H1 (cell line): ENCODE results near the gene BTF3L4. TPM values are rescaled to one million over a fixed set of nuclear protein-coding genes. Genes with fewer than 3 reads are reported as not detected.

ENCODE experiments used
- CTCF ChIA-PET: fragments of 300-600 bp; sonication (Branson Sonifier 250); formaldehyde crosslinking; loops from one replicate; lab custom pipeline; 2021; ENCODE audit not compliant: partially characterized antibody; lab: Charles Lee
- POLR2A ChIA-PET: fragments of 300-600 bp; sonication (Branson Sonifier 250); formaldehyde crosslinking; loops from one replicate; lab custom pipeline; 2021; ENCODE audit warnings: inconsistent platforms; ENCODE audit not compliant: partially characterized antibody; lab: Charles Lee
- DNase-seq, 2 experiments: peaks; one replicate each; pipeline versions ENCODE4 v3.0.0 to v3.0.0-alpha.2; 2010 to 2022; ENCODE audit warnings: low spot score in 2 of 2, low read depth in 1 of 2, mixed read lengths in 1 of 2
- FAIRE-seq: peaks from 2 replicates; lab custom pipeline; 2011; peaks lifted over from hg19 to GRCh38; lab: Jason Lieb, UNC
- H2AFZ ChIP-seq: 2 replicates; pipeline ENCODE4 v1.8.1; 2012; ENCODE audit warnings: low read length, inconsistent platforms
- H2AK5ac ChIP-seq: 2 replicates; pipeline ENCODE4 v1.6.1; 2013; ENCODE audit warnings: low read depth, low read length
- H2BK120ac ChIP-seq: replicated peaks from 2 replicates; pipeline ENCODE3; 2013; ENCODE audit warnings: low read depth, low read length, inconsistent platforms
- H2BK12ac ChIP-seq: 2 replicates; pipeline ENCODE4 v1.6.1; 2013; ENCODE audit warnings: low read depth, low read length
- H2BK15ac ChIP-seq: 2 replicates; pipeline ENCODE4 v1.6.1; 2013; ENCODE audit warnings: low read length
- H2BK20ac ChIP-seq: 2 replicates; pipeline ENCODE4 v1.6.1; 2013; ENCODE audit warnings: low read length
- H2BK5ac ChIP-seq: 2 replicates; pipeline ENCODE4 v1.6.1; 2013; ENCODE audit warnings: low read depth, low read length
- H3K14ac ChIP-seq: 2 replicates; pipeline ENCODE4 v1.6.1; 2013; ENCODE audit warnings: inconsistent platforms; ENCODE audit not compliant: insufficient read length
- H3K18ac ChIP-seq: 2 replicates; pipeline ENCODE4 v1.6.1; 2013; ENCODE audit warnings: low read length; ENCODE audit errors: extremely low read depth
- H3K23ac ChIP-seq: 2 replicates; pipeline ENCODE4 v1.6.1; 2013; ENCODE audit warnings: inconsistent platforms; ENCODE audit not compliant: insufficient read length
- H3K23me2 ChIP-seq: 2 replicates; pipeline ENCODE4 v1.6.1; 2013; ENCODE audit warnings: low read depth, low read length
- H3K27ac ChIP-seq: 2 replicates; pipeline ENCODE4 v1.6.1; 2011; ENCODE audit warnings: low read depth, low read length, inconsistent platforms
- H3K27me3 ChIP-seq, 4 experiments: replicated peaks in 1 of 4; 1 replicate in 1 of 4; 2 replicates in 3 of 4; pipeline versions ENCODE4 v1.6.1 to v1.8.1; 2011 to 2013; ENCODE audit warnings: low read length in 3 of 4, mild to moderate bottlenecking in 3 of 4, inconsistent platforms in 2 of 4, mixed read lengths in 2 of 4, moderate library complexity in 1 of 4; ENCODE audit not compliant: control insufficient read depth in 3 of 4, insufficient read depth in 3 of 4; ENCODE audit errors: extremely low read depth in 1 of 4
- H3K36me3 ChIP-seq, 4 experiments: 2 replicates each; pipeline versions ENCODE4 v1.6.1 to v1.8.1; 2011 to 2013; ENCODE audit warnings: mild to moderate bottlenecking in 4 of 4, low read length in 3 of 4, moderate library complexity in 2 of 4, control low read depth in 1 of 4, inconsistent platforms in 1 of 4; ENCODE audit not compliant: insufficient read depth in 4 of 4, control insufficient read depth in 2 of 4
- H3K4ac ChIP-seq: replicated peaks from 2 replicates; pipeline ENCODE3; 2013; ENCODE audit warnings: low read length, low read depth, mixed read lengths, inconsistent platforms; ENCODE audit not compliant: insufficient read length
- H3K4me1 ChIP-seq, 4 experiments: replicated peaks in 1 of 4; 1 replicate in 1 of 4; 2 replicates in 3 of 4; pipeline versions ENCODE4 v1.6.1 to v1.8.1; 2011 to 2013; ENCODE audit warnings: low read length in 3 of 4, inconsistent platforms in 2 of 4, mixed read lengths in 1 of 4; ENCODE audit not compliant: insufficient read depth in 4 of 4, control insufficient read depth in 3 of 4
- H3K4me2 ChIP-seq, 2 experiments: 2 replicates each; pipeline versions ENCODE4 v1.6.1 to v1.8.1; 2011 to 2013; ENCODE audit warnings: low read depth in 2 of 2, low read length in 2 of 2, control low read depth in 1 of 2, inconsistent platforms in 1 of 2, mild to moderate bottlenecking in 1 of 2; ENCODE audit not compliant: insufficient read depth in 1 of 2
- H3K4me3 ChIP-seq, 4 experiments: fragments of 200-600, 300-600 bp in 1 of 4; sonication (generic), shearing (Covaris generic), sonication (Bioruptor Twin) in 1 of 4; 2 replicates each; pipeline versions ENCODE4 v1.5.1 to v1.8.1; 2011 to 2016; ENCODE audit warnings: low read length in 4 of 4, low read depth in 3 of 4, control low read depth in 2 of 4, inconsistent platforms in 2 of 4, mild to moderate bottlenecking in 2 of 4, mixed read lengths in 1 of 4, moderate library complexity in 1 of 4; ENCODE audit not compliant: insufficient read depth in 2 of 4; ENCODE audit errors: extremely low read depth in 1 of 4
- H3K56ac ChIP-seq: replicated peaks from 2 replicates; pipeline ENCODE3; 2013; ENCODE audit warnings: low read depth, mild to moderate bottlenecking, mixed read lengths, low read length, inconsistent platforms; ENCODE audit not compliant: insufficient read length
- H3K79me1 ChIP-seq: 2 replicates; pipeline ENCODE4 v1.6.1; 2013; ENCODE audit warnings: low read depth, low read length, control low read depth
- H3K79me2 ChIP-seq, 2 experiments: 2 replicates each; pipeline versions ENCODE4 v1.6.1 to v1.8.1; 2012 to 2013; ENCODE audit warnings: low read length in 2 of 2, mild to moderate bottlenecking in 2 of 2, inconsistent platforms in 1 of 2; ENCODE audit not compliant: insufficient read depth in 2 of 2, control insufficient read depth in 1 of 2
- H3K9ac ChIP-seq, 4 experiments: replicated peaks in 1 of 4; 1 replicate in 1 of 4; 2 replicates in 3 of 4; pipeline versions ENCODE4 v1.6.1 to v1.8.1; 2011 to 2013; ENCODE audit warnings: low read depth in 3 of 4, low read length in 3 of 4, control low read depth in 2 of 4, mild to moderate bottlenecking in 2 of 4, moderate library complexity in 2 of 4, inconsistent platforms in 1 of 4; ENCODE audit errors: extremely low read depth in 1 of 4
- H3K9me3 ChIP-seq, 2 experiments: 2 replicates each; pipeline versions ENCODE4 v1.6.1 to v1.8.1; 2012 to 2013; ENCODE audit warnings: mild to moderate bottlenecking in 2 of 2, moderate library complexity in 2 of 2, control low read depth in 1 of 2, inconsistent platforms in 1 of 2, low read depth in 1 of 2, low read length in 1 of 2, mixed read lengths in 1 of 2; ENCODE audit not compliant: insufficient read depth in 2 of 2
- H4K20me1 ChIP-seq, 2 experiments: replicated peaks in 1 of 2; 2 replicates each; pipeline versions ENCODE3 to v1.8.1; 2011 to 2013; ENCODE audit warnings: inconsistent platforms in 2 of 2, low read length in 2 of 2, mild to moderate bottlenecking in 1 of 2; ENCODE audit not compliant: insufficient read depth in 2 of 2, control insufficient read depth in 1 of 2
- H4K5ac ChIP-seq: 2 replicates; pipeline ENCODE4 v1.6.1; 2013; ENCODE audit warnings: low read length, low read depth, mixed read lengths, inconsistent platforms; ENCODE audit not compliant: insufficient read length
- H4K8ac ChIP-seq: 2 replicates; pipeline ENCODE4 v1.8.0; 2013; ENCODE audit warnings: mild to moderate bottlenecking, moderate library complexity, low read length, inconsistent platforms; ENCODE audit not compliant: insufficient read depth; ENCODE audit errors: extremely low read depth
- H4K91ac ChIP-seq: replicated peaks from 2 replicates; pipeline ENCODE3; 2013; ENCODE audit warnings: low read length, mixed read lengths, inconsistent platforms; ENCODE audit not compliant: insufficient read length
- CTCF ChIP-seq, 3 experiments: IDR thresholded peaks; 1 replicate in 2 of 3; 2 replicates in 1 of 3; pipeline versions ENCODE4 v1.5.1 to v1.6.1; 2011; ENCODE audit warnings: low read length in 3 of 3, mild to moderate bottlenecking in 3 of 3, inconsistent platforms in 2 of 3, low read depth in 1 of 3, moderate library complexity in 1 of 3; ENCODE audit not compliant: insufficient read depth in 1 of 3; ENCODE audit errors: control extremely low read depth in 1 of 3
- HDAC2 ChIP-seq, 2 experiments: fragments of 300-600 bp in 1 of 2; sonication (generic) in 1 of 2; IDR thresholded peaks; 2 replicates each; pipeline ENCODE4 v1.6.1; 2011 to 2012; ENCODE audit warnings: low read depth in 2 of 2, low read length in 2 of 2, mild to moderate bottlenecking in 2 of 2, moderate library complexity in 2 of 2, borderline replicate concordance in 1 of 2, inconsistent platforms in 1 of 2
- NRF1 ChIP-seq: IDR thresholded peaks from 2 replicates; pipeline ENCODE4 v1.6.1; 2011; ENCODE audit warnings: mild to moderate bottlenecking, low read depth, low read length, improper control_type of control experiment
- RNF2 ChIP-seq: fragments of 200-900, 300-1000 bp; sonication (generic); IDR thresholded peaks from 2 replicates; pipeline ENCODE4 v1.7.1; 2016; ENCODE audit warnings: borderline replicate concordance, low read depth, mild to moderate bottlenecking, antibody characterized with exemption, low read length; ENCODE audit not compliant: poor library complexity, severe bottlenecking; ENCODE audit errors: missing control alignments
- SIX5 ChIP-seq: IDR thresholded peaks from 2 replicates; pipeline ENCODE4 v1.6.1; 2011; ENCODE audit warnings: mild to moderate bottlenecking, low read depth, low read length
- TAF1 ChIP-seq: IDR thresholded peaks from 2 replicates; pipeline ENCODE4 v1.6.1; 2011; ENCODE audit warnings: mild to moderate bottlenecking, low read depth, low read length
- TBP ChIP-seq: IDR thresholded peaks from 2 replicates; pipeline ENCODE4 v1.6.1; 2011; ENCODE audit warnings: low read depth, low read length, improper control_type of control experiment
- WGBS, 2 experiments: shearing (Covaris generic) in 1 of 2; methylation state at CpG; one replicate each; pipeline versions ENCODE4 v1.1.6 to v1.1.7; 2013 to 2015; ENCODE audit warnings: low lambda C conversion rate in 2 of 2, mixed read lengths in 2 of 2, inconsistent platforms in 1 of 2, low coverage in 1 of 2, missing lambda C conversion rate in 1 of 2; ENCODE audit not compliant: insufficient replicate concordance in 2 of 2, insufficient coverage in 1 of 2, insufficient read length in 1 of 2; ENCODE audit errors: extremely low coverage in 1 of 2, missing lambda C conversion rate in 1 of 2; 5-methylcytosine and 5-hydroxymethylcytosine counted together
- polyA plus RNA-seq, 7 experiments: library from polyadenylated mRNA; depleted of rRNA in 3 of 7; stranded (reverse) in 5 of 7; unstranded in 2 of 7; fragments of >200 nt in 5 of 7; fragments of 200-250 nt in 2 of 7; gene quantifications; 1 replicate in 5 of 7; 2 replicates in 1 of 7; 4 replicates in 1 of 7; pipeline versions ENCODE4 v1.2.1 to v1.2.3, GENCODE V29; 2011 to 2013; ENCODE audit warnings: missing spikeins in 2 of 7, mixed read lengths in 2 of 7
- total RNA-seq: library from RNA; stranded (reverse); fragmentation: NEBNext Ultra II Directional; extraction: Animal tissue kit (Norgen Biotek cat#: 25700); gene quantifications from 2 replicates; pipeline ENCODE4 v1.2.1, GENCODE V29; 2021

Gene BTF3L4
- total and polyA plus RNA-seq, 2 of the 8 experiments (the other 6 are each of a cell fraction or from before 2014, with no cell fraction given) = 76.1 to 98.3 TPM

- DNase-seq = peak; percentile 70 to 77
- Histone ChIP-seq H3K14ac (no peak within 1 kb of the TSS), H2BK12ac (no peak within 1 kb of the TSS), H4K8ac (peak within 1 kb of the TSS; percentile 84), H2BK15ac (no peak within 1 kb of the TSS), H3K79me2 (peaks cover 4 to 21% of the 10 kb centered on the region in 2 experiments; a peak in 3 of 4 replicates), H3K27me3 (no peaks in the 10 kb centered on the region), H4K91ac (no peak within 1 kb of the TSS), H2AFZ (peak within 1 kb of the TSS; percentile 8; the same call in 1 of the 2 replicates), H3K4me1 (peaks cover 2 to 4% (median 2%) of the 10 kb centered on the region in 4 experiments; a peak in 4 of 7 replicates), H3K18ac (peak within 1 kb of the TSS; percentile 81), H4K20me1 (peaks cover 2 to 5% of the 10 kb centered on the region in 2 experiments), H3K23me2 (peaks cover 5% of the 10 kb centered on the region; the same call in 1 of the 2 replicates), H2BK120ac (no peak within 1 kb of the TSS), H3K79me1 (peaks cover 3% of the 10 kb centered on the region; the same call in 1 of the 2 replicates), H3K56ac (peak within 1 kb of the TSS; percentile 27), H4K5ac (no peak within 1 kb of the TSS), H3K9ac (peak within 1 kb of the TSS; percentile 68 to 92 (median 87)), H3K9me3 (no peaks in the 10 kb centered on the region), H2AK5ac (no peak within 1 kb of the TSS), H3K4me2 (peak within 1 kb of the TSS; percentile 68 to 88), H2BK20ac (no peak within 1 kb of the TSS), H3K4ac (peak within 1 kb of the TSS; percentile 40), H3K23ac (no peak within 1 kb of the TSS), H3K4me3 (peak within 1 kb of the TSS; percentile 68 to 94 (median 81)), H3K27ac (peak within 1 kb of the TSS; percentile 49), H3K36me3 (peaks cover 0 to 21% (median 4%) of the 10 kb centered on the region in 4 experiments; a peak in 5 of 8 replicates), H2BK5ac (peak within 1 kb of the TSS; percentile 89)
- FAIRE-seq = no peak
- ChIA-PET CTCF (interaction anchor here (0.6 to 1.5 kb wide), 2 partner anchors 10 to 167 kb away, joined by 3 to 6 read pairs; no protein-coding TSS in a partner anchor), POLR2A (interaction anchor here (0.5 to 4.4 kb wide), 13 partner anchors 8 to 370 kb away, joined by 3 to 54 read pairs (median 4); partner anchors contain the start of genes BTF3L4, ORC1, PRPF38A and RAB3B)
- WGBS, 2 experiments = 4% methylated on average over 63 of the region's 78 CpGs; no CpG with 5 or more reads in 1 of the 2 experiments
- TF ChIP-seq NRF1 = no peak
- no peak for TF ChIP-seq CTCF (IDR thresholded peaks at IDR 0.05; ENCODE audit: control extremely low read depth in 1 of 3, insufficient read depth in 1 of 3, low read depth in 1 of 3, low read length in 3 of 3)
- peak in 1 of 2 experiments; percentile 92; a peak in 2 of 4 replicates for TF ChIP-seq HDAC2 (IDR thresholded peaks at IDR 0.05; ENCODE audit: borderline replicate concordance in 1 of 2, low read depth in 2 of 2, low read length in 2 of 2)
- TF ChIP-seq TBP = peak; percentile 32; the same call in 1 of the 2 replicates
- TF ChIP-seq RNF2 = no peak
- no peak for TF ChIP-seq SIX5
- TF ChIP-seq TAF1 = peak; percentile 41
These were observed 22.7 kb upstream of the BTF3L4 start, which contains the start of gene KTI12 for GRCh38 chr1:52033190-52034049. KTI12 (minus strand) TSS chr1:52033810; CDS start chr1:52033761, 49 bp downstream.
